Epidermal melanocyte (primary cell): Measurements from ENCODE around the gene PCGF3.
"Not testable (repeated sequence)": the region's sequence is repeated elsewhere in the genome, so short reads cannot be mapped to it uniquely, and the experiment has no call there.

Experiments used
- DNase-seq: peaks from one replicate; pipeline ENCODE4 v3.0.0; 2011; ENCODE audit warnings: low spot score; ENCODE audit not compliant: insufficient read length

PCGF3 gene

DNA sequence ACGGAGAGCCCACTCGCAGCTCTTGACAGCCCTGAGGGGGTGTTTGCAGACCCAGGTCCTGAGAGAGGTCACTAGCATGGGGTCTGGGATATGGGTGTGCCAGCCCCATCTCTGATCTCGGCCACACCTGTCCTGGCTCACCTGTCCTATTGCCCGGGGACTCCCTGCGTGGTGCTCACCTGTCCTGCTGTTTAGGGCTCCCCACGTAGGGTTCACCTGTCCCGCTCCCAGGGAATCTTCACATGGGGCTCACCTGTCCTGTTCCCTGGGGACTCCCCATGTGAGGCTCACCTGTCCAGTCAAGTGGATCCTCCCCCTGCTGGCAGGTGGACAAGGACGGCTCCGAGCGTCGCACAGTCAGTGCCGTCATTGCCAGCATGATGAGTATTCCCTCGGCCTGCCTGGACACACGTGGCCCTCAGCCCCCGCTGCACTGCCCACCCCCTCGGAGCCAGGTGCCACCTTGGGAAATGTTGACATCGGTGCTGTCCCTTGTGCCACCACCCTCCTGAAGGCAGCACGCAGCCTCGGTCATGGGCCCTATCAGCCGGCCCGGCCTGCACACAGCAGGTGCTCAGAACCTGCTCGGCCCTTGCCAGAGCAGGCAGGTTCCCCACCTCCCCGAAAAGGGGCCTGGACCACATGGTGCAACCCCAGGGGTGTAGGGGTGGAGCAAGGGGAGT lies 23.0 kb upstream of the PCGF3 start:
- no peak for DNase-seq

DNA sequence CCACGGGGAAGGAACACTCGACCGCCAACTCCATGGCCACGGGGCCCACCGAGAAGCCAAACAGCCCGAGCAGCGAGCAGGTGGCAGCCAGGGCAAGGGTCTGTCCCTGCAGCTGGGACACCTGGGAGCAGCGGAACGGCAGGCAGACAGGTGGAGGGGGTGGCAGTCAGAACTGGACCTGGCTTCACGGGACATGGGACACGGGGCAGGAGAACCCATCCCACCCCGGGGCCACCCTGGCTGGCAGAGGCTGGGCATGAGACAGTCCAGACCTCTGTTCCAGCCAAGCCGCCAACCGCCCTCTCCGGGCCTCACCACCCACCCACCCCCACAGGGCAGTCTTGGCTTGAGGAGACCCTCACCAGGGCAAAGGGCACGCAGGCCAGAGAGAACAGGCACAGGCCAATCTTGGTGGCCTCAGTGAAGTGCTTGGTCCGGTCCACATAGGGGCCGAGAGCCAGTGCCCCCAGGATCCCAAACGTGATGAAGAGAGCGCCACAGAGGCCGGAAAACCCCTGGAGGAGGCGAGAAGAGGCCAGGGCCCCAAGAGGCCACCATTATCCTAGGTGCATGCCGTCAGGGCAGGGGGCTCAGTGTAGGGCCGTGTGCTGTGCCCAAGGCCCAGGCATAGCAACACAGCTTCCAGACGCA lies 22.3 kb upstream of the PCGF3 start:
- DNase-seq: no peak

DNA sequence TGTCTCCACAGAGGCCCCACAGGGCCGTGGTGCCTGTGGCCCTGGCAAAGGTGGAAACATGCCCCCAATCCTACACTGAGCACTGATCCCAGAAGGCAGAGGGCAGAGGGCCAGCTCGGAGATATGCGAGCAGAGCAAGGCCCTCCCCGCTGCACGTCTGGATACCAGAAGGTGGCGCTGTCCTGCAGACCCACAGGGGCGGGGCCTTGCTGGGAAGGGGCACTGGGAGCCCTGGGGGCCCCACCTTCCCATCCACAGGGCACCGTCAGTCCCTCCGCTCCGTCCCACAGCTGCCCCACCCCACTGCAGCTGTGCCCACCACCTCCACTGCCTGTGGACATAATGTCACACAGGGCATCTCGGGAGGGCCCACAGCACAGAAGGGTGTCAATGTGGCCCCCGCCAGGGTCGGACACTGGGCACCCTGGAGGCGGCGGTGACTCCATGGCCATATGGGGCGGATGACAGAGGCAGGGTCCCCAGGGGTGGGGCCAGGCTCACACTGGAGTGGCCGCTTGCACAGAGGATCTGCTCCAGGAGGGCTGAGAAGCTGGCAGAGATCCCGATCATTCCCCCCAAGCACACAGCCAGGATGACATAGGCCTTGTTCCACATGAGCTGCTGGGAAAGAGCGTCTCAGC lies 21.5 kb upstream of the PCGF3 start:
- peak; percentile 70 for DNase-seq

DNA sequence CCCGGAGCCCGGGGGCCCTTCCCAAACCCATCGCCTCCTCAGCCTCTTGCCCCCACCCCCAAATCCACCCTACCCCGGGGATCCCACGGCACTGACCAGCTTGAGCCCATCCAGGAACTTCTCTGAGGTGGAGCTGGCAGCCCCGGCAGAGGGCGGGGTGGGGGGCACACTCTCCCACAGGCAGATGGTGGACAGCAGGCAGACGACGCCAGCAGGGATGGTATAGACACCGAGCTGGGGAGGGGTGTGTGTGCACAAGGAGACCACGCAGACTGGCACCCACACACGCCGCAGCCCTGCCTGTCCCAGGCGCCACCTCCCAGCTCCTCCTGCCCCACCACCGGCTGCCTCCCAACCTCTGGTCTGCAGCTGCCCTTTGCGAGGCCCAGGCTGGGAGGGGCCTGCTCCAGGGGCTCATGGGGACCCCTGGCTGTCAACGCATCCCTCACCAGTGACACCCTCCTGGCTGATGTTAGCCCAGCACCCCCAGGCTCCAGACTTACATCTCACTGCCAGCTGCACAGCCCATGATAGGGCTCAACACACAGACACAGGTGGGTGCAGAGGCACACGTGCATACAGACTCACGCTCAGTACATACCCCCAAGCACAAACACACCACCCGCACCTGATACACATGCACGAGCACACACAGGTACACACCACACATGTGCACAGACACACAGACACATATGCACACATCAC lies 20.9 kb upstream of the PCGF3 start:
- DNase-seq: no peak

DNA sequence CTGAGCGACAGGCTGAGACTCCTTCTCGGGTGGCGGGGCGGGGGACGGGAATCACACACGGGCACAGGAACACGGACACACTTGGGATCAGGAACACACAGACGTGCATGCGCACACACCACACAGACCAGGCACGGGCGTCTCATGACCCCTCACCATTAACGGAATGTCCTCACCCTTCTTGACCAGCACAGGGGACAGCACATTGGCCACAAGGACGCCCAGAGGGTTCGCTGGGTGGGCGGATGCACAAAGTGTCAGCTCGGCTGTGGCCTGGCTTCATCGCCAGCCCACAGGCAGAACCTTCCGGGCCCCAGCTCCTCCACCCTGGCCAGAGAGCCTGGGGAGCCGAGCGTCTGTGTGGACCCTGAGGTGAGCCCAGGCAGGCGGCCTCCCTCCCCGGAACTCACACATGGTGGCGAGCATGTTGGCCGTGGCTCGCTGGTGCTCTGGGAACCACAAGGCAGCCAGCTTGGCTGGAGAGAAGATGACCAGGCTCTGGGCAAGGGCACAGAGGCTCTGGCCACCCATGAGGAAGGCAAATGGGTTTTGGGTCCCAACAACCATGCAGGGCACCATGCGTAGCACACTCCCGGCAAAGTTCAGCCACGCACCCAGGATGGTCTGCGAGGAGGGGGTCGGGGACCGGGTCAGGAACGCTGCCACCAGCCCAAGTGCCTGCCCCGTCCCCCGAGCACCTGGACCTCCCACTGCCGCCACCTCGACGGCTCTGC lies 19.8 kb upstream of the PCGF3 start:
- no peak for DNase-seq

DNA sequence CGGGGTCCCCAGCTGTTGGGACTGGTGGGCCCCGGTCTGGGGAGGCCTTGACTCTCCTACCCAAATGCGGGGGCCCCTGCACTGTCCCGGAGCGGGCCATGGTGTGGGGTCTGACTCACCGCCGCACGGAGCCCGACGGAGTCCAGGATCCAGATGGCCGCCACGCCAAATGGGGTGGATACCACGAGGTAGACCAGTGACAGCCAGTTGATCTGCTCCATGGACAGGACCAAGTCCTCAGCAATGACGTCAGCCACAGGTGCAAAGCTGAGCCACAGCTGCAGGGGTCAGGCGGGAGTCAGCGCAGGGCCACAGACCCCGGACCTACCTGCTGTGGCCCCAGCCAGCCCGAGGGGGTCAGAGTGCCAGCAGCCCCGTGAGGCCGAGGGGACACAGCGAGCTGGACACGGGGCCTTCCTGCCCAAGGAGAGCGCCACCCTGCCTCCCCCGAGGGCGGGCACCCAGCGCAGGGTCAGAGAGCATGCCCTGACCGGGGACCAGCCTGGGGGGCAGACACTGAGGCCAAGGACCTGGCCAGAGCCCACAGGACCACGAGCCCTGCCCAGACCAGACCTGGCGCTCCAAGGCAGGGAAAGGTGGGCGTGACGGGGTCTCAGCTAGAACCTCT lies 19.1 kb upstream of the PCGF3 start:
- DNase-seq: no peak

DNA sequence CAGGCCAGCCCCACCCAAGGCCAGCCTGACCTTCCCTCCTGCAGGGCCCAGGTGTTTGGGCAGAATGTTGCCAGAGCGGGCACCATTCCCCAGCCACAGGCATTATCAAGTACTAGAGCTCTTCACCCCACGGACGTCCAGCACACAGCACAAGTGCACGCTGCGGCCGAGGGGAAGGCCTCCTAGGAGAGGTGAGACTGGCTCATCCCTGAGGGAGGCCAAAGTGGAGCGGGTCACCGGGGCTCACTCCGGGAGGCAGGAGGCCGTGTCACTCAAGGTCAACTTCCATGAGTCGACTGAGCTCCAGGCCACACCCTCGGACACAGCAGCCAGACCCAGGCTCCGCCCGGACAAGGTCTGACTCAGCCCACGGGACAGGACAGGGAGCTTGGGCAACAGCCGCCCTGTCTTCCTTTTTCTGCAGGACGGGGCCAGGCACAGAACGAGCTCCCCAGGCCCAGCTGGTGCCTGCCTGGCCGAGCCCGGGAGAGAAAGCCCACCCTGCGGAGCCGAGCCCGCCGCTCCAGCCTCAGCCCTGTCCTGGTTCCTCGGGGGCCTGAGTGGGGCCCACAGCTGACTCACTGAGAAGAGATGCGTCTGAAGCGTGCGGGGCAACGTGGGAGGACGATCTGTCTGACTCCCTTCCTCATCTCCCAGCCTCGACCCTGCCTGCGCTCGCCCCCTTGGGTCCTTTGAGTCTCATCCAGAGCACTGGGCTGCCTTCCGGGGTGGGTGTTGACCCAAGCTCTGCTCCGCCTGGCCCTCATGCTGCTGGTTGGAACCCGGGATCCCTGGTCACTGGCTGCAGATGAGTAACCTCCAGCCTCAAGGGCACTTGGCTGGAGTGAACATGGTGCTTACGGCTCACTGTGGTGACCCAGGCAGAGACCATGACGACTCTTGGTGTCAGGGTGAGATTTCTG lies 18.3 kb upstream of the PCGF3 start:
- peak; percentile 82 for DNase-seq

DNA sequence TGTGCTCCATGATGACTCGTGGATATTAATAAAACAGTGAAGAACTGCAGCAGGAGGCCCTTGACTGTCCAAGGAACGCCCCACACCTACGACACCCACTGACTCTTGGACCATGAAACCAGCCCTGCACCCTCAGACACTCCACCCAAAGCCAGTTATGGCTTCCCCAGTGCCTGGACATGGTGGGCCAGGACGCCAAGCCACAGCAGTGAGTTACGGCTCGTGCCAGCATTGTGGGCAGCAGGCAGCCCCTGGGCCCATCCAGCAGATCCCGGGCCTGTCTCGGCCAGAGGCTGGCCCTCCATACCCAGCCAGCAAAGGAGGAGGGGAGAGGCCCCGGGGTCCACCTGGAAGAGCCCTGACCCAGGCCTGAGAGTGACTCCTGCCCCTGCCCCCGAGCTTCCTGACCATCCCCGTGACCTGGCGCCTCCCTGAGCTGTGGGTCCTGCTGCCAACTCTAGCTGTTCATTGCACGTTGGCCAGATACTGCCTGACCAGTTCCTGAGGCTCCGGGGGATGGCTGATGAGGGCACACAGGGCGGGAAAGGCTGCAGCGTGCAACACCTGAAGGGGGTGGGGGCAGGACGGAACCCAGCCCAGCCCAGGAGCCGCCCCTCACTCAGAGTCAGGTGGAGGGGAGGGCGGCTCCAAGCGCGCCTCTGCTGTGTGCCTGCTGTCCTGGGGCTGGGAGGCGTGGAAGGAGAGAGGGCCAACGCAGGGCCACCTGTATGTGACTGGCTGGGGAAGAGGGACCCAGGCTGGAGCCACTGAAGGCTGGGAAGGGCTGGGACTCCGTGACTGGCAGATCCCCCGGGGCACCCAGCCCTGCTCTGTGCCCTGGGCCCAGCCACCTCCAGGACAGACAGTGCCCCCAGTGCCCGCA lies 17.4 kb upstream of the PCGF3 start:
- no peak for DNase-seq

DNA sequence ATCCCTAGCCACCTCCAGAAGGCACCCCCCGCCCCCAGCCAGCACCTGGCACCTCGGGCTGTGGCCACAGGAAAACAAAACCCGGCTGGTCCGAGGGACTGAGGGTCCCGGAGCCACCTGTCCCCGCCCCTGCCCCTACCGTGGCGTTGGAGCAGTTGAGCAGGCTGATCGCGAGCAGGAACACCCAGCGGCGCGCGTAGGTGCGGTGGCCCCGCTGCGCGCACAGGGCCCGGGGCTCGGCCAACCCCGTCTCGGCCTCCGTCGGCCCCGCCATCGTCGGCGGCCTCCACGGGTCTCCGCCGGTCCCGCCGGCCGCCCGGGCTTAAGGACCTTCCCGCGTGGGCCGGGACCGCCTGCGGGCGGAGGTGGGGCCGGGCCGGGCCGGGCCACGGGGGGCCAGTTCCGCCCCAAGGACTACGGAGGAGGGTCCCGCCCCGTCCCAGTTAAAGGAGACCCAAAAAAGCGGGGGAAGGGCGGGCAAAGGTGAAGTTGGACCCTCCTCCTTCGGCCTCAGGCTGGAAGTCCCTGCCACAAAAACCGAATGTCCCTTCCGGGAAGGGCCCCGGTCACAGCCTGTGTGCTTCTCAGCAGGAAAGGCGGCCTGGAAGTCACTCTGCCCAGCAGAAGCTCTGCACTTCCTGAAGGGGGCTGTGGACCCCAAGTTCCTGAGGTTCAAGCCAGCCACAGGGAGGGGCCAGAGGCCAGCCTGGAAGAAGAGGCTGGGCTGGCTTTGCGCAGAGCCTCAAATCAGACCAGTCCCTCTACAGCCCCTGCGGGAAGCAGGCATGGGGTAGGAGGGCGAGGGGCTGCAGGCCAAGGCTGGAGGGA lies 16.6 kb upstream of the PCGF3 start, which contains the start of gene SLC49A3:
Gene SLC49A3, minus strand, starts transcription at position 298 of the 828 bp plus-strand sequence. Its CDS starts 24 bp downstream, at position 274.
- DNase-seq: no peak

DNA sequence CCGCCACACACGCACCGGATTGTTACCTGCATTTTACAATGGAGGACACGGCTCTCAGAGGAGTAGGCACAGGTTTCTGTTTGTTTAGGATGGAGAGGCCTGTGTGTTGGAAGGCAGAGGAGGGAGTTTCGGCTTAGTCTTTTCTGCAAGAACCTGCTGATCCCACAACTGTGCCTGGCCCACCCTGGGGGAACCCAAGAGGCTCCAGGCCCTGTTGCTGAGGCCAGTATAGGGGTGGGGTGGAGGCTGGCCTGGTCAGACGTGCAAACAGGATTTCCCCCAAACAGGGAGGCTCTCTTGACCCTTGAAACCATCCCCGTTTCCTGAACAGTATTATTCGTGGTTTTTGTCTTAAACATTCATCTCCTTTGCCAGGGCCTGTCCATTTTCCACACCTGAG lies 15.9 kb upstream of the PCGF3 start:
- no peak for DNase-seq

DNA sequence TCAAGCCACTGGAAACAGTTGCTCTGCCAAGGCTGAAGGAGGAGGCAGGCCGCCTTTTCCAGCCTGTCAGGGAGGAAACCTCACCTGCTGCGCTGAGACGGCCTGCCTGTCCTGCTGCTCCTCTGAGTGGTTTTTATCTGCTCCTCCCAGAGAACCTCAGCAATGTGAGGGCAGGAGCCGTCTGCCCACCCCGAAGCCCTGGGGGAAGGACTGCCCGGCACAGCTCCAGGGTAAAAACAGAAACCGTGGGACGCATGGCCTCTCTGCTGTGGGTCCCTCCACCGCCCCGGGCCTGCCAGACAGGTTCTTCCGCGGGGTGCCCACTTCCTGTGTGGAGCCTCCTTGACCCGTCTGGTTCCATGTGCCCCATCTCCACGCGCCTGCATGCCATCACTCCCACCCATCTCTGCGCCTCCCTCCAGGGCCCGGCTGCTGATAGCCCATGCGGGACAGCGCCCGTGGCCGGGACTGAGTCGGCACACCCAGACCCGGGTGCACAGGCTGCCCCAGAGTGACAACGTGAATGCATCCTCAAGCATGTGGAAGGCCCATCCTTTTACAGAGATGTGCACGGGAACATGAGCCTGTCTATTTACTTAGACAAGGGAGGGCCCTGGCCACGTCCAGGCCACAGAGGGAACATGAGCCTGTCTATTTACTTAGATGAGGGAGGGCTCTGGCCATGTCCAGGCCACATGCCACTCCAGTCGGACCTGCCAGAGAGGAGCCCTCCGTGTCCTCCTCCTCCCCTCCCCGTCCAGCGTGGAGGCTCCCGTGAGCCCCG lies 12.7 kb upstream of the PCGF3 start:
- no peak for DNase-seq

DNA sequence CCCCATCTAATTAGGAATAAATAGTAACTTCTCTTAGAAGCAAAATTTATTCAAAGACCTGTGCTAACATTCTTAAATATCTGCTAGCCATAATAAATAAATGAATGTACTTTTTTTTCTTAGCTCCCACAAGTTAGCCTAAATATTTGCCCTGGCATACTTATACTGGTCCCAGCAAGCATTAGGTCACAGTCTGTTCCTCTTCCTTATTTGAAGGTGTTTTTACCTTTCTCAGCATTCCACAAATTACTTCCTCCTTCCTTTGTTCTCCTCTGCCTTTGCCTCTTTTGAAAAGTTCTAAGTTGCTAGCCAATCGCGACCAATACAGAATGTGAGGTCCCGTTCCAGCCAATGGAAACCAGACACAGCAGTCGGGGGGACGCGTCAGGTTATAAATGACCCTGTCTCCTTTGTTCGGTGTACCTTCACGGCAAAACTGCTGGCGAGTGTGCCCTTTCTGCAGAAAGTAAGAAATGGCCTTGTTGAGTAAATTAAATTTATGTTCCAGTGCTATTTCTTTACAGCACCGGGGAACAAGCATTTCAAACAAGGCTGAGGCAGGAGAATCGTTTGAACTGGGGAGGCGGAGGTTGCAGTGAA lies 11.2 kb upstream of the PCGF3 start:
- DNase-seq: not testable (repeated sequence)

DNA sequence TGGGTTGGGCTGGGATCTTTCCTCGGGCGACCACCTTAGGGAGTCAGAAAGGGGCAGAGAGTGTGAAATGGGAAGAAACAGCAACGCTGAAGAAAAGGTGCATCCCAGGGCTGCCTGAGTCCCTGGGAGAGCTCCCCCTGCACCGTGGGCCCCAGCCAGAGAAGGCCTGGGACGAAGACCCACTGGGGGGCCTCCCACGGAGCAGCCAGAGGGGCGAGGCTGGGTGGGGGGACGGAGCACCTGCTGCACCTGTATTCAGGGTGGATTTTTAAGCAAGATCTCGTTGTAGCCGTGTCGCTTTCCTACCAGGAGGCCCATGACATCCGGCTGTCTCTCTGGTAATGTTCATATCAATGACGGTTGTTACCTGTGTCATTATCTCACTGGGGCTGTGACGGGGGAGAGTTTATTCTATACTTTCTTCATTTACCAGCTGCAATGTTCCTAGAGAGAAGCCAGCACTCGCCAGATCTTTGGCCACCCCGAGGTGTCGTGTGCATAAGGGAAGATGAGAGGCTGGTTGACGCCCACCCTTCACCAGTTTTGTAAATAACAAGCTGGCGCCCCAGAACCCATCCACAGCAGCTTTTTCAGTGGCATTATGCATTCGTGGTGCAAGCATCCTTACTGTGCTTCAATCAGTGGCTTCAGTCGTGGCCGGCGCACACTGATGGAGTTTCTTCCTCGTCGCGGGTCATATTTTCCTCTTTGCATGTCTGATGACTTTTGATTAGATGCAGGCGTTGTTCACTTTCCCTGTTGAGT lies 5.6 kb upstream of the PCGF3 start:
- DNase-seq: no peak

DNA sequence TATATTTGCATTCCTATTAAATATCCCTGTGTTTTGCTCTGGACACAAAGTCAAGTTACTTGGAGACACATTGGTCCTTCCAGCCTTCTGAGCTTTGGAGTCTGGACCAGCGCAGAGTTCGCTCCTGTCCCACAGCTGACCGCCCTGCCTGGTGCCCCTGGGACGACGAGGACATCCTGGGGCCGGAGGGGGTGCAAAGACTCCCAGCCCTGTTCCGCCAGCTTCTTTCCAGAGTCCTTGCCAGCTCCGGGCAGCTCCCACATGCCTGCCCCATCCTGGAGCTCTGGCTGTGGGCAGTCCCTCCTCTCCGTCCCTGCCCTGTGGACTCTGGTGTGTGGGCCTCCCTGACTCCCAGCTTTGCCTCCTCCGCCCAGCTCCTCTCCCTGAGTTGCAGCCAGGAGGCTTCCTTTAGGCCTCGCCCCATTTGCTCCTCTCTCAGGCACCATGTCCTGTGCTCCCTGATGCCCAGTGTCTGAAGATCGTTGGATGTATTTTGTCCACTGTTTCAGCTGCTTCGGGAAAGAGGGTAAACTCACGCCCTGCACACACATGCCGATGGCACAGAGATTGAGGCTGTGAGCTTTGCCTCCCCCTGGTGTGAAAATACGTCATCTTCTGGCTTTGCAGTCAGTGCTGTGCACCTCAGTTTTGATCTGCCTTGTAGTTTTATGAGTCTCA lies 4.9 kb upstream of the PCGF3 start:
- DNase-seq: peak; percentile 8

DNA sequence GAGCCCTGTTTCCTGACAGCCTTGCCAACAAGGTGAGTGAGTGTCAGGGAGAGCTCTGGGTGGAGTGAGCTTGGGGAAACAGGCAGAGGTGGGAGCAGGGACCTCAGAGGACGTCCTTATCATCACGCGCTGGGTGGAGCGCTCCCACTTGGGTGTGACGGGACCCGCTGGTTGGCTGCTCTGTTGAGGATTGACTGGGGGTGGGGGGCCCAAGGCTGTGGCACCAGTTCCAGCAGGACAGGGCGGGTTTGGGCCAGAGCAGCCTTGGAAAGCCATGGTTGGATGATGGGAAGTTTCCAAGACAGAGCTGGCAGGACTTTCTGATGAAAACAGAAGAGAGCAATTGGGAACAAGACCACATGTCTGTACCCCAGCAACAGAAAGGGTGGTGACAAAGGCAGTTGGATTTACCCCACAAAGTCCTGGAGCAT lies 3.0 kb upstream of the PCGF3 start:
- DNase-seq: no peak
